ENCODE results near the gene ZRANB1. TPM values are rescaled to one million over a fixed set of nuclear protein-coding genes. Genes with fewer than 3 reads are reported as not detected.

The ZRANB1 gene
- total and polyA plus RNA-seq, 2 donors from 2014 or later: 8.9 to 17.5 TPM

DNA sequence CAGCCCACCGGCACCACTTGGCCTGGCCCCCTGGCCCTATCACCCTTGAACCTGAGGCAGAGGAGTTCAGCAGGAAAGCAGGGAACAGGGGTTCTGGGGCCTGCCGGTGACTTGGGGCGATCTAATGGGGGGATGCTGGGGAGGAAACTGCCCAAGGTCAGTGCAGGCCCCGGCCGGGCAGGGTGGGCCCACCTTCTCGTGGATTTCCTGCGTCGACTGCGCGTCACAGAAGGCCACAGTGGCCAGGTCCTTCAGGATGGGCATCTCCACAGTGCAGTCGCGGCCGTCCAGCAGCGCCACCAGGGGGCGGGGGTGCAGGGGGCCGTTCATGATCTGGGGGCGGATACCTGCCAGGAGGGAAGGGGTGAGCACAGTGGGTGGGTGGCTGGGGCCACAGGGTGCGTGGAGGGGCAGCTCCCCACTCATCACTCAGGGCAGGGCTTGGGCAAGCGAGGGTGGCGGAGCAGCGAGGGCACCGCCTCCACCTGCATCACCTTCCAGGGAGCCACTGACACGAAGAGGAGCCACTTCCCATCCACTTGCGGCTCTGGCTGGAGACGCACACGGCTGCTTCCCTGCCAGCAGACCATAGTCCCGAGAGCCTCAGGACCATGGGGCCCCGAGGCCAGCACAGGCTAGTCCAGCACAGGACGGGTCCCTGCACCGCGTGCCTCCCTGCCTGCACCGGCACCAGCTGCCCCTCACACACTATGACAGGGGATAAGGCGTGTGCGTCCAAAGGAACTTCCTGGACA lies 61.4 kb downstream of the ZRANB1 start:
- Histone ChIP-seq H3K9ac (ENCODE audit: low read length in 3 of 3) (no peak overlapping the region), H3K4me3 (ENCODE audit: low read length in 3 of 3) (no peak overlapping the region), H3K9me3 (ENCODE audit: control insufficient read depth in 2 of 3, insufficient read depth in 1 of 3, low read length in 3 of 3) (no peaks in the 10 kb centered on the region), H3K27ac (ENCODE audit: low read depth in 2 of 2, low read length in 2 of 2) (no peak overlapping the region), H3K36me3 (ENCODE audit: control insufficient read depth in 2 of 3, insufficient read depth in 3 of 3, low read length in 3 of 3) (peaks cover 0 to 43% (median 14%) of the 10 kb centered on the region in 3 donors), H3K27me3 (ENCODE audit: control insufficient read depth, insufficient read depth, low read length) (no peaks in the 10 kb centered on the region), H3K4me1 (ENCODE audit: control insufficient read depth in 2 of 3, insufficient read depth in 2 of 3, low read depth in 1 of 3, low read length in 3 of 3) (peaks cover 0 to 15% (median 0%) of the 10 kb centered on the region in 3 donors)
- DNase-seq (peak in 2 of 5 donors; percentile 44 to 54), FAIRE-seq (no peak)
- intact Hi-C loops (cut with DNase I): no loop called here
- TF ChIP-seq, protein P1, sequence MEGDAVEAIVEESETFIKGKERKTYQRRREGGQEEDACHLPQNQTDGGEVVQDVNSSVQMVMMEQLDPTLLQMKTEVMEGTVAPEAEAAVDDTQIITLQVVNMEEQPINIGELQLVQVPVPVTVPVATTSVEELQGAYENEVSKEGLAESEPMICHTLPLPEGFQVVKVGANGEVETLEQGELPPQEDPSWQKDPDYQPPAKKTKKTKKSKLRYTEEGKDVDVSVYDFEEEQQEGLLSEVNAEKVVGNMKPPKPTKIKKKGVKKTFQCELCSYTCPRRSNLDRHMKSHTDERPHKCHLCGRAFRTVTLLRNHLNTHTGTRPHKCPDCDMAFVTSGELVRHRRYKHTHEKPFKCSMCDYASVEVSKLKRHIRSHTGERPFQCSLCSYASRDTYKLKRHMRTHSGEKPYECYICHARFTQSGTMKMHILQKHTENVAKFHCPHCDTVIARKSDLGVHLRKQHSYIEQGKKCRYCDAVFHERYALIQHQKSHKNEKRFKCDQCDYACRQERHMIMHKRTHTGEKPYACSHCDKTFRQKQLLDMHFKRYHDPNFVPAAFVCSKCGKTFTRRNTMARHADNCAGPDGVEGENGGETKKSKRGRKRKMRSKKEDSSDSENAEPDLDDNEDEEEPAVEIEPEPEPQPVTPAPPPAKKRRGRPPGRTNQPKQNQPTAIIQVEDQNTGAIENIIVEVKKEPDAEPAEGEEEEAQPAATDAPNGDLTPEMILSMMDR (IDR thresholded peaks at IDR 0.05; ENCODE audit: borderline replicate concordance, extremely low read depth, insufficient read depth): no peak

DNA sequence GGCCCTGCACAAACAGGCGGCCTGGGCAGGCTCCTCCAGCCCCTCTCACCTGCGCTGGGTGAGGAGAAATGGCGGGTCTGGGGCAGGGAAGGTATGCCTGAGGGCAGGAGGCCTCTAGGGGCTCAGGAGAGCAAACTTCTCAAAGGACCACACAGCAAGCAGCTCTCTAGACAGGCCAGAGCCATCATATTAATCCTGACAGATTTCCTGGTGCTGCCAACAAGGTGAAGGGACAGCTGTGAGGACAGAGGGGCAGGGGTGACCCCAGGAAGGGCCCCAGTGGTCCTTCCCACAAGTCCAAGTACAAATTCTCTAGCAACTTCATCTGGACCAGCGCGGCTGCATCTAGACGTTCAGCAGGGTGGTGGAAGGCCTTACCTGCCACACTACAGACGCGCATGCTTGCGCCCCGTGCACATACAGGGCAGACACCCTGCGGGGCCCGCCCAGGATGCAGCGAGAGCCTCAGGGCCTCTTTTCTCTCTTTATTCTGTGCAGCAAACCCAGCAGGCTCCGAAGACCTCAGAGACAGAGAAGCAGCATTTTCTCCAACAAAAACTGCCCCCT lies 62.1 kb downstream of the ZRANB1 start:
- Histone ChIP-seq H3K36me3 (ENCODE audit: control insufficient read depth in 2 of 3, insufficient read depth in 3 of 3, low read length in 3 of 3) (peaks cover 0 to 43% (median 14%) of the 10 kb centered on the region in 3 donors), H3K27ac (ENCODE audit: low read depth in 2 of 2, low read length in 2 of 2) (no peak overlapping the region), H3K27me3 (ENCODE audit: control insufficient read depth, insufficient read depth, low read length) (no peaks in the 10 kb centered on the region), H3K9ac (ENCODE audit: low read length in 3 of 3) (no peak overlapping the region), H3K9me3 (ENCODE audit: control insufficient read depth in 2 of 3, insufficient read depth in 1 of 3, low read length in 3 of 3) (no peaks in the 10 kb centered on the region), H3K4me3 (ENCODE audit: low read length in 3 of 3) (no peak overlapping the region), H3K4me1 (ENCODE audit: control insufficient read depth in 2 of 3, insufficient read depth in 2 of 3, low read depth in 1 of 3, low read length in 3 of 3) (peaks cover 0 to 15% (median 0%) of the 10 kb centered on the region in 3 donors)
- FAIRE-seq (no peak), DNase-seq (peak in 1 of 5 donors; percentile 36)
- intact Hi-C loops (cut with DNase I): no loop called here
- TF ChIP-seq, protein P1 (IDR thresholded peaks at IDR 0.05; ENCODE audit: borderline replicate concordance, extremely low read depth, insufficient read depth): no peak

DNA sequence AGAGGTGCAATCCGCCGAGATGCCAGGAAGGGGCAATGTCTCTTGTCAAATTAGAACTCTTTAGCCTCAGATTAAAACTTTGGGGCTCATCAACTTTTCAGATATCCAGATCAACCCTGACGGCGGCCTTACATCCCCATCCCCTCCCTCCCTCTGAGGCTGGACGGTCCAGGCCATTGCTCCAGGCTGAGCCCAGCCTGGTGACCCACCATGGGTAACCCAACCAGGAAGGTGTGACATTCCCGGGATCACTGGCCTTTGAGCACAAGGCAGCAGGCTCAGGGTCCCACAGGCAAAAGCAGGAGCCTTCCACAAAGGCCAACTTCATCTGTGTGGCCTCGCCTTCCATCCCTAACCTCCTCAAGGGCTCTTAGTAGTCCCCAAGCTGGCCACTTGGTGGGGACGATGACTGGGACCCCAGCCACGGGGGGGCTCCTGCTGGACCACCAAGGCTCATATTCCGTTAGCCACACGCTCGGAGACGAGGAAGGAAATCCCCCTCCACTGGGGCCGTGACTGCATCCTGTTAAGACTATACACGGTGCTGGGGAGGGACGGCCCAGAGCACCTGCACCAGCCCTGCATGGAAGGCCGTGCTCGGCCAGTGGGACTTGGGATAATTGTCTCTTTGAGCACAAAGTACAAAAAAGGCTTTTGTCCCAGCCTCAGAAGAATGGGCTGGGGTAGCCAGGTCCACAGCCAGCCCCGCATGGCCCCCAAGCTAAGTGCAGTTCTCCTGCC lies 62.8 kb downstream of the ZRANB1 start:
- H3K27me3 ChIP-seq (ENCODE audit: control insufficient read depth, insufficient read depth, low read length): no peaks in the 10 kb centered on the region
- FAIRE-seq: no peak

More for the DNA sequence above, 62.8 kb downstream of the ZRANB1 start:
- Histone ChIP-seq H3K27ac (ENCODE audit: low read depth in 2 of 2, low read length in 2 of 2) (no peak overlapping the region), H3K36me3 (ENCODE audit: control insufficient read depth in 2 of 3, insufficient read depth in 3 of 3, low read length in 3 of 3) (peaks cover 0 to 39% (median 12%) of the 10 kb centered on the region in 3 donors), H3K4me1 (ENCODE audit: control insufficient read depth in 2 of 3, insufficient read depth in 2 of 3, low read depth in 1 of 3, low read length in 3 of 3) (peaks cover 0 to 15% (median 0%) of the 10 kb centered on the region in 3 donors), H3K9me3 (ENCODE audit: control insufficient read depth in 2 of 3, insufficient read depth in 1 of 3, low read length in 3 of 3) (no peaks in the 10 kb centered on the region), H3K4me3 (ENCODE audit: low read length in 3 of 3) (no peak overlapping the region), H3K9ac (ENCODE audit: low read length in 3 of 3) (no peak overlapping the region)
- DNase-seq: peak in 2 of 5 donors; percentile 30 to 38
- TF ChIP-seq, protein P1 (IDR thresholded peaks at IDR 0.05; ENCODE audit: borderline replicate concordance, extremely low read depth, insufficient read depth): no peak
- intact Hi-C loops (cut with DNase I): loop anchor here (5.0 kb wide), 1 partner anchor 462 kb away; no protein-coding TSS in a partner anchor
